ENCODE measurements around the gene TRPM3.

TRPM3 gene

GRCh38 chr9:70642341-70642740 lies 479.1 kb downstream of the TRPM3 start:
- no peak overlapping the region for H3K4me3 Mint-ChIP-seq
- H3K27me3 Mint-ChIP-seq (ENCODE audit: low read depth, poor library complexity) = peaks cover 9% of the 10 kb centered on the region
- peaks cover 12% of the 10 kb centered on the region for H3K9me3 Mint-ChIP-seq
- H3K36me3 Mint-ChIP-seq (ENCODE audit: low read depth) = no peaks in the 10 kb centered on the region
- DNase-seq = no peak
- TF ChIP-seq CTCF (IDR thresholded peaks at IDR 0.05) = no peak
- peak overlapping the region; percentile 8 for H3K27ac Mint-ChIP-seq
- peaks cover 9% of the 10 kb centered on the region for H3K4me1 Mint-ChIP-seq

GRCh38 chr9:70641631-70642030 lies 479.8 kb downstream of the TRPM3 start:
- Mint-ChIP-seq H3K36me3 (ENCODE audit: low read depth) (no peaks in the 10 kb centered on the region), H3K27ac (no peak overlapping the region), H3K4me1 (peaks cover 9% of the 10 kb centered on the region)

GRCh38 chr9:70641031-70641430 lies 480.4 kb downstream of the TRPM3 start:
- Mint-ChIP-seq H3K27me3 (ENCODE audit: low read depth, poor library complexity) (peaks cover 9% of the 10 kb centered on the region), H3K4me3 (no peak overlapping the region), H3K4me1 (peaks cover 9% of the 10 kb centered on the region), H3K36me3 (ENCODE audit: low read depth) (no peaks in the 10 kb centered on the region), H3K9me3 (peaks cover 10% of the 10 kb centered on the region), H3K27ac (no peak overlapping the region)
- no peak for DNase-seq
- TF ChIP-seq CTCF (IDR thresholded peaks at IDR 0.05) = no peak

More at GRCh38 chr9:70641631-70642030, 479.8 kb downstream of the TRPM3 start:
- TF ChIP-seq CTCF (IDR thresholded peaks at IDR 0.05) = no peak
- Mint-ChIP-seq H3K9me3 (peaks cover 10% of the 10 kb centered on the region), H3K4me3 (no peak overlapping the region), H3K27me3 (ENCODE audit: low read depth, poor library complexity) (peaks cover 9% of the 10 kb centered on the region)
- DNase-seq = no peak

- Mint-ChIP-seq H3K27me3 (ENCODE audit: low read depth, poor library complexity) (peaks cover 6% of the 10 kb centered on the region), H3K9me3 (peaks cover 9% of the 10 kb centered on the region), H3K4me1 (peaks cover 9% of the 10 kb centered on the region), H3K27ac (peak overlapping the region; percentile 48), H3K36me3 (ENCODE audit: low read depth) (no peaks in the 10 kb centered on the region), H3K4me3 (peak overlapping the region; percentile 66)
- DNase-seq = no peak
- peak; percentile 66 for TF ChIP-seq CTCF (IDR thresholded peaks at IDR 0.05)
Observed at GRCh38 chr9:70639853-70640814, 481.3 kb downstream of the TRPM3 start.

- no peaks in the 10 kb centered on the region for H3K36me3 Mint-ChIP-seq (ENCODE audit: low read depth)
- peaks cover 3% of the 10 kb centered on the region for H3K27me3 Mint-ChIP-seq (ENCODE audit: low read depth, poor library complexity)
- no peak overlapping the region for H3K27ac Mint-ChIP-seq
- no peak for DNase-seq
- no peak overlapping the region for H3K4me3 Mint-ChIP-seq
- no peaks in the 10 kb centered on the region for H3K9me3 Mint-ChIP-seq
- TF ChIP-seq CTCF (IDR thresholded peaks at IDR 0.05) = no peak
- H3K4me1 Mint-ChIP-seq = peaks cover 5% of the 10 kb centered on the region
Observed at GRCh38 chr9:70635790-70636189, 485.6 kb downstream of the TRPM3 start.

All from nephron progenitor cell (in vitro differentiated cells).